ENCODE data around the gene ZNF729.

ZNF729 gene

DNA sequence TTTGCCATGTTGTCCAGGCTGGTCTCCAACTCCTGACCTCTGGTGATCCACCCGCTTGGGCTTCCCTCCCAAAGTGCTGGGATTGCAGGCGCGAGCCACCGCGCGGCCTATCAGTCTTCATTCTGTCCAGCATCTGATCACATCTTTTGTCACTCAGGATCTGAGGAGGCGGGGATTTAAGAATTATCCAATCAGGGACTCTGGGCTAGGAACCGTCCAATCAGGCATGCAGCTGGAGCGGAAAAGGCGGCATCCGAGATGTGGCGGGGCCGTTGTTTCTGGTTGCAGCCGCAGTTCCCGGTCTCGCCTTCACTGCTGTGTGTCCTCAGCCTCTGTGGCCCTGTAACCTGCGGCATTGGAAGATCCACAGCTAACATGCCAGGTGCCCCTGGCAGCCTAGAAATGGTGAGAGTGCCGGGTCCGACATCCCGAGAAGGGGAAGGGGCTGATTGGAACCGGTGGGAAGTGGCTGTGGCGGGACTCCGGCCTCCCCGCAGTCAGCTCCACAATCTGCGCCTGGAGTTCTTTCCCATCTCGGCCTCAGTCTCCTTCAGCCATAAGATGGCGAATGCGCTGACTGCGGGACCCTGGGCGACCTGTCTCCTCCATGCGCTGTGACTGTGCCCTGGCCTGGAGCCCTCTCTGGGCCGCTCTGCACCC, at the start of gene ZNF729:
Gene ZNF729 (plus strand): TSS at position 291 of the 660 bp plus-strand sequence. CDS start 85 bp downstream, at position 376.
- Mint-ChIP-seq H3K4me1 (no peaks in the 10 kb centered on the region), H3K36me3 (ENCODE audit: low read depth) (no peaks in the 10 kb centered on the region), H3K9me3 (peaks cover 87% of the 10 kb centered on the region), H3K27ac (no peak within 1 kb of the TSS), H3K4me3 (no peak within 1 kb of the TSS), H3K27me3 (ENCODE audit: low read depth, poor library complexity) (no peaks in the 10 kb centered on the region)
- no peak for DNase-seq
- TF ChIP-seq, protein P1, sequence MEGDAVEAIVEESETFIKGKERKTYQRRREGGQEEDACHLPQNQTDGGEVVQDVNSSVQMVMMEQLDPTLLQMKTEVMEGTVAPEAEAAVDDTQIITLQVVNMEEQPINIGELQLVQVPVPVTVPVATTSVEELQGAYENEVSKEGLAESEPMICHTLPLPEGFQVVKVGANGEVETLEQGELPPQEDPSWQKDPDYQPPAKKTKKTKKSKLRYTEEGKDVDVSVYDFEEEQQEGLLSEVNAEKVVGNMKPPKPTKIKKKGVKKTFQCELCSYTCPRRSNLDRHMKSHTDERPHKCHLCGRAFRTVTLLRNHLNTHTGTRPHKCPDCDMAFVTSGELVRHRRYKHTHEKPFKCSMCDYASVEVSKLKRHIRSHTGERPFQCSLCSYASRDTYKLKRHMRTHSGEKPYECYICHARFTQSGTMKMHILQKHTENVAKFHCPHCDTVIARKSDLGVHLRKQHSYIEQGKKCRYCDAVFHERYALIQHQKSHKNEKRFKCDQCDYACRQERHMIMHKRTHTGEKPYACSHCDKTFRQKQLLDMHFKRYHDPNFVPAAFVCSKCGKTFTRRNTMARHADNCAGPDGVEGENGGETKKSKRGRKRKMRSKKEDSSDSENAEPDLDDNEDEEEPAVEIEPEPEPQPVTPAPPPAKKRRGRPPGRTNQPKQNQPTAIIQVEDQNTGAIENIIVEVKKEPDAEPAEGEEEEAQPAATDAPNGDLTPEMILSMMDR (IDR thresholded peaks at IDR 0.05) = no peak

DNA sequence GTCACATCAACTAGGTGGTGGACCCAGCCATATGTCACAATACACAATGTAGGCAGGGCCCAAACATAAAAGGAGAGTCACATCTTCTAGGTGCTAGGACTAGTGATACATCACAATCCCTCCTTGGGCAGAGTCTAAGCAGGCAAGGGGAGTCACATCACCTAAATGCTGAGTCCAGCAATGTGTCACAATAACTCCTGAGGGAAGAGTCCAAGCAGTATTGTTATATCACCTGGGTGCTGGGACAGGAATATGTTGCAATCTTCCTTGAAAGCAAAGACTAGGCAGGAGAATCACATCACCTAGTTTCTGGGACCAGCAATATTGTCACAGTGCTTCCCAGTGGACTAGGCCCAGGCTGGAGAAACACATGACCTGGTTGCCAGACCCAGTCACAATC, 29.4 kb upstream of the ZNF729 start:
- Mint-ChIP-seq H3K27me3 (ENCODE audit: low read depth, poor library complexity) (peaks cover 2% of the 10 kb centered on the region), H3K36me3 (ENCODE audit: low read depth) (peaks cover 4% of the 10 kb centered on the region), H3K4me1 (no peaks in the 10 kb centered on the region), H3K9me3 (peaks cover 86% of the 10 kb centered on the region), H3K4me3 (no peak overlapping the region), H3K27ac (no peak overlapping the region)
- TF ChIP-seq, protein P1 (IDR thresholded peaks at IDR 0.05) = no peak
- DNase-seq = no peak

DNA sequence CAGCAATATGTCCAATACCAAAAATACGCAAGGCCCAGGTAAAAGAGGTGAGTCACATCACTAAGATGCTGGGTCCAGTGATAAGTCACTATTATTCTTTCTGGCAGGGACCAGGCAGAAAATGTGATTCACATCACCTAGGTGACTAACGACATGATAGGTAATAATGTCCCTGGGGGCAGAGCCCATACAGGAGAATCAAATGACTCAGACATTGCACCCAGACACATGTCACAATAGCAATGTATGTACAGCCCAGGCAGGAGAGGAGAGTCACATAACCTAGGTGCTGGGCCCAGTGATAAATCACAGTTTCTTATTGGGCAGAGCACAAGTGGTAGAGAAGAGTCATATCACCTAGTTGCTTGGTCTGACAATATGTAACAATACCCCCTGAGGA, 28.9 kb upstream of the ZNF729 start:
- Mint-ChIP-seq H3K27ac (no peak overlapping the region), H3K4me1 (no peaks in the 10 kb centered on the region), H3K9me3 (peaks cover 86% of the 10 kb centered on the region), H3K36me3 (ENCODE audit: low read depth) (peaks cover 4% of the 10 kb centered on the region), H3K27me3 (ENCODE audit: low read depth, poor library complexity) (peaks cover 2% of the 10 kb centered on the region), H3K4me3 (no peak overlapping the region)
- no peak for DNase-seq
- TF ChIP-seq, protein P1 (IDR thresholded peaks at IDR 0.05) = no peak

DNA sequence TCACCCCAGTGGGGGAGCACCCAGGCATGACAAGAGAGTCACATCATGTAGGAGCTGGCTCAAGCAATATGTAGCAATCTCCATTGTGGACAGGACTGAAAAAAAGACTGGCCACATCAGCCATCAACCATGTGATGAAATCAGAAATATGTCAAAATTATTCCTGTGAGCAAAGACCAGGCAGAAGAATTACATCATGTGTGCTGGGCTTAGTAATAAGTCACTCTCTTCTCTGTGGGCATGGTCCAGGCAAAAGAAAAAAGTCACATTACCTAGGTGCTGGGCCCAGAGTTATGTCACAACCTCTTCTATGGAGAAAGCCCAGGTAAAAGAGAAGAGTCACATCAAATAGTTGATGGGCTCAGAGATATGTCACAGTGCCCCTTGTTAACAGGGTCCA, 28.3 kb upstream of the ZNF729 start:
- no peak for DNase-seq
- peaks cover 86% of the 10 kb centered on the region for H3K9me3 Mint-ChIP-seq
- peaks cover 4% of the 10 kb centered on the region for H3K36me3 Mint-ChIP-seq (ENCODE audit: low read depth)
- no peak overlapping the region for H3K27ac Mint-ChIP-seq
- no peaks in the 10 kb centered on the region for H3K4me1 Mint-ChIP-seq
- TF ChIP-seq, protein P1 (IDR thresholded peaks at IDR 0.05) = no peak
- H3K27me3 Mint-ChIP-seq (ENCODE audit: low read depth, poor library complexity) = peaks cover 3% of the 10 kb centered on the region
- H3K4me3 Mint-ChIP-seq = no peak overlapping the region

DNA sequence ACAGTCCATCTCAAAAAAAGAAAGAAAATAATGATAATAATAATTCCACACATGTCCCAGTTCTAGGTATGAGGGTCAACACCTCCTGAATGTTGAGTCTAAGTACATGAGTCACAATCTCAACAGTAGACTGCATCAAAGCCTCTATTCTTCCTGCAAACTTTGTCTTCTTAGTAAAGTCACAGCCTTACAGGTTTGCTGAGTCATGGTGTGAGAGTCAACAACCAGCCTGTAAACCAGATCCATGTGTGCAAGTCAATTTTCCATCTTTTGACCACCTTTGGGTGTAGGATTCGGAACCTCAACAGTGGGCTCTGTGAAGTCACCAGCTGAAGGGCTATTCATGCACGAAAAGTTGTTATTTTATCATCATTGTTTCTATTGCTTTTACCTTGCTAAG, 25.7 kb upstream of the ZNF729 start:
- no peak overlapping the region for H3K27ac Mint-ChIP-seq

More for the DNA sequence above, 25.7 kb upstream of the ZNF729 start:
- no peak for DNase-seq
- TF ChIP-seq, protein P1 (IDR thresholded peaks at IDR 0.05) = no peak
- Mint-ChIP-seq H3K36me3 (ENCODE audit: low read depth) (peaks cover 4% of the 10 kb centered on the region), H3K4me1 (no peaks in the 10 kb centered on the region), H3K4me3 (no peak overlapping the region), H3K9me3 (peaks cover 72% of the 10 kb centered on the region), H3K27me3 (ENCODE audit: low read depth, poor library complexity) (peaks cover 7% of the 10 kb centered on the region)

All from nephron progenitor cell (in vitro differentiated cells).